HepG2 (cell line): ENCODE results near the gene CNOT8. TPM values are rescaled to one million over a fixed set of nuclear protein-coding genes. Genes with fewer than 3 reads are reported as not detected.

Source experiments
- HOXA7 ChIP-seq: sonication (generic); formaldehyde crosslinking; IDR thresholded peaks from 2 replicates; pipeline ENCODE4 v1.8.1; 2022; ENCODE audit warnings: mild to moderate bottlenecking, missing genetic modification reagents, moderate library complexity
- KLF15 ChIP-seq: sonication (generic); formaldehyde crosslinking; IDR thresholded peaks from 2 replicates; pipeline ENCODE4 v1.8.1; 2023; ENCODE audit warnings: borderline replicate concordance, mild to moderate bottlenecking, inconsistent platforms, missing genetic modification reagents, mixed read lengths
- NPAS2 ChIP-seq: sonication (generic); formaldehyde crosslinking; IDR thresholded peaks from 2 replicates; pipeline ENCODE4 v1.8.0; 2022; ENCODE audit warnings: mild to moderate bottlenecking, missing genetic modification reagents, borderline replicate concordance
- TCF7 ChIP-seq: sonication (generic); IDR thresholded peaks from 2 replicates; pipeline ENCODE4 v1.6.1; 2016; ENCODE audit warnings: antibody characterized with exemption, low read depth
- WIZ ChIP-seq: sonication (generic); formaldehyde crosslinking; IDR thresholded peaks from 2 replicates; pipeline ENCODE4 v1.5.1; 2020; ENCODE audit warnings: mild to moderate bottlenecking, missing genetic modification reagents
- ZNF232 ChIP-seq: sonication (generic); formaldehyde crosslinking; IDR thresholded peaks from 2 replicates; pipeline ENCODE4 v1.4.0; 2020; ENCODE audit warnings: missing genetic modification reagents, borderline replicate concordance
- ZNF530 ChIP-seq: sonication (generic); formaldehyde crosslinking; IDR thresholded peaks from 2 replicates; pipeline ENCODE4 v1.5.0; 2020; ENCODE audit warnings: low read depth, mild to moderate bottlenecking, missing genetic modification reagents
- ZNF7 ChIP-seq: IDR thresholded peaks from 2 replicates; pipeline ENCODE4 v1.6.1; 2016; ENCODE audit warnings: missing biosample characterization, missing genetic modification reagents
- ZSCAN25 ChIP-seq: sonication (generic); formaldehyde crosslinking; IDR thresholded peaks from 2 replicates; pipeline ENCODE4 v1.8.0; 2022; ENCODE audit warnings: mild to moderate bottlenecking, missing genetic modification reagents
- polyA plus RNA-seq, 8 experiments: library from polyadenylated mRNA; depleted of rRNA in 3 of 8; stranded (reverse) in 7 of 8; unstranded in 1 of 8; fragments of >200 nt; fragmentation: Illumina TruSeq in 4 of 8; extraction: Trizol in 4 of 8; gene quantifications; 2 replicates each; pipeline versions ENCODE4 v1.2.1 to v1.2.3, GENCODE V29; 2011 to 2016; ENCODE audit warnings: low read depth in 4 of 8, missing spikeins in 1 of 8, mixed read lengths in 1 of 8; ENCODE audit not compliant: insufficient read depth in 1 of 8
- total RNA-seq, 5 experiments: library from RNA; depleted of rRNA; stranded (reverse); fragments of >200 nt; fragmentation: Illumina TruSeq; extraction: Trizol; gene quantifications; 2 replicates each; pipeline ENCODE4 v1.2.3, GENCODE V29; 2016; ENCODE audit warnings: low read depth in 1 of 5
- TF ChIP-seq, protein P1 (sequence below): sonication (generic); formaldehyde crosslinking; IDR thresholded peaks from 2 replicates; pipeline ENCODE4 v1.4.0; 2020; ENCODE audit warnings: mild to moderate bottlenecking, missing genetic modification reagents
- TF ChIP-seq, protein P2 (sequence below): sonication (generic); formaldehyde crosslinking; IDR thresholded peaks from 2 replicates; pipeline ENCODE4 v1.4.0; 2020; ENCODE audit warnings: missing genetic modification reagents, mild to moderate bottlenecking, borderline replicate concordance
- TF ChIP-seq, protein P3 (sequence below): IDR thresholded peaks from 2 replicates; pipeline ENCODE4 v1.4.0; 2020; ENCODE audit warnings: mild to moderate bottlenecking, missing genetic modification reagents
- TF ChIP-seq, protein P4 (sequence below), 2 experiments: sonication (generic) in 1 of 2; formaldehyde crosslinking in 1 of 2; IDR thresholded peaks; 2 replicates each; pipeline versions ENCODE4 v1.4.0 to v1.6.1; 2018 to 2020; ENCODE audit warnings: missing genetic modification reagents in 2 of 2, borderline replicate concordance in 1 of 2, low read depth in 1 of 2, mild to moderate bottlenecking in 1 of 2, missing biosample characterization in 1 of 2

CNOT8 gene
- total and polyA plus RNA-seq, 2 of the 13 experiments (the other 11 are each of a cell fraction or from before 2014, with no cell fraction given), result 37.1 to 74.9 TPM

DNA sequence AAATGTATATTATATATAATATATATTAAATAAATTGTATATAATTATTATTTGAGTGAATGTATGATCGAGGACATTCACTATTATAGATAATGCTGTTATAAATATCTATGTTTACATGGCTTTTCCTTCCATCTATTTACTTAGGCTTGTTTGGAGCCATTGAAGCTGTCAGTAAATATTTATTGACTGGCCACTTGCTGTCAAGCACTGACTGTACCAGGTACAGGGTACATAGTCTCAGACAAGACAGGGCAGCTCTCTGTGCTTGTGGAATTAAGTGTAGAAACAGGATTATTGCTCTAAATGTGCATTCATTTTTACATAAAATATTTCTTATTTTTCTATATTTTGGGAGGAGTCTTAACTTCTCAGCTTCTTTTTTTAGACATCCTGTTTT is 24.4 kb upstream of the CNOT8 start (continued):
- TF ChIP-seq, protein P1, sequence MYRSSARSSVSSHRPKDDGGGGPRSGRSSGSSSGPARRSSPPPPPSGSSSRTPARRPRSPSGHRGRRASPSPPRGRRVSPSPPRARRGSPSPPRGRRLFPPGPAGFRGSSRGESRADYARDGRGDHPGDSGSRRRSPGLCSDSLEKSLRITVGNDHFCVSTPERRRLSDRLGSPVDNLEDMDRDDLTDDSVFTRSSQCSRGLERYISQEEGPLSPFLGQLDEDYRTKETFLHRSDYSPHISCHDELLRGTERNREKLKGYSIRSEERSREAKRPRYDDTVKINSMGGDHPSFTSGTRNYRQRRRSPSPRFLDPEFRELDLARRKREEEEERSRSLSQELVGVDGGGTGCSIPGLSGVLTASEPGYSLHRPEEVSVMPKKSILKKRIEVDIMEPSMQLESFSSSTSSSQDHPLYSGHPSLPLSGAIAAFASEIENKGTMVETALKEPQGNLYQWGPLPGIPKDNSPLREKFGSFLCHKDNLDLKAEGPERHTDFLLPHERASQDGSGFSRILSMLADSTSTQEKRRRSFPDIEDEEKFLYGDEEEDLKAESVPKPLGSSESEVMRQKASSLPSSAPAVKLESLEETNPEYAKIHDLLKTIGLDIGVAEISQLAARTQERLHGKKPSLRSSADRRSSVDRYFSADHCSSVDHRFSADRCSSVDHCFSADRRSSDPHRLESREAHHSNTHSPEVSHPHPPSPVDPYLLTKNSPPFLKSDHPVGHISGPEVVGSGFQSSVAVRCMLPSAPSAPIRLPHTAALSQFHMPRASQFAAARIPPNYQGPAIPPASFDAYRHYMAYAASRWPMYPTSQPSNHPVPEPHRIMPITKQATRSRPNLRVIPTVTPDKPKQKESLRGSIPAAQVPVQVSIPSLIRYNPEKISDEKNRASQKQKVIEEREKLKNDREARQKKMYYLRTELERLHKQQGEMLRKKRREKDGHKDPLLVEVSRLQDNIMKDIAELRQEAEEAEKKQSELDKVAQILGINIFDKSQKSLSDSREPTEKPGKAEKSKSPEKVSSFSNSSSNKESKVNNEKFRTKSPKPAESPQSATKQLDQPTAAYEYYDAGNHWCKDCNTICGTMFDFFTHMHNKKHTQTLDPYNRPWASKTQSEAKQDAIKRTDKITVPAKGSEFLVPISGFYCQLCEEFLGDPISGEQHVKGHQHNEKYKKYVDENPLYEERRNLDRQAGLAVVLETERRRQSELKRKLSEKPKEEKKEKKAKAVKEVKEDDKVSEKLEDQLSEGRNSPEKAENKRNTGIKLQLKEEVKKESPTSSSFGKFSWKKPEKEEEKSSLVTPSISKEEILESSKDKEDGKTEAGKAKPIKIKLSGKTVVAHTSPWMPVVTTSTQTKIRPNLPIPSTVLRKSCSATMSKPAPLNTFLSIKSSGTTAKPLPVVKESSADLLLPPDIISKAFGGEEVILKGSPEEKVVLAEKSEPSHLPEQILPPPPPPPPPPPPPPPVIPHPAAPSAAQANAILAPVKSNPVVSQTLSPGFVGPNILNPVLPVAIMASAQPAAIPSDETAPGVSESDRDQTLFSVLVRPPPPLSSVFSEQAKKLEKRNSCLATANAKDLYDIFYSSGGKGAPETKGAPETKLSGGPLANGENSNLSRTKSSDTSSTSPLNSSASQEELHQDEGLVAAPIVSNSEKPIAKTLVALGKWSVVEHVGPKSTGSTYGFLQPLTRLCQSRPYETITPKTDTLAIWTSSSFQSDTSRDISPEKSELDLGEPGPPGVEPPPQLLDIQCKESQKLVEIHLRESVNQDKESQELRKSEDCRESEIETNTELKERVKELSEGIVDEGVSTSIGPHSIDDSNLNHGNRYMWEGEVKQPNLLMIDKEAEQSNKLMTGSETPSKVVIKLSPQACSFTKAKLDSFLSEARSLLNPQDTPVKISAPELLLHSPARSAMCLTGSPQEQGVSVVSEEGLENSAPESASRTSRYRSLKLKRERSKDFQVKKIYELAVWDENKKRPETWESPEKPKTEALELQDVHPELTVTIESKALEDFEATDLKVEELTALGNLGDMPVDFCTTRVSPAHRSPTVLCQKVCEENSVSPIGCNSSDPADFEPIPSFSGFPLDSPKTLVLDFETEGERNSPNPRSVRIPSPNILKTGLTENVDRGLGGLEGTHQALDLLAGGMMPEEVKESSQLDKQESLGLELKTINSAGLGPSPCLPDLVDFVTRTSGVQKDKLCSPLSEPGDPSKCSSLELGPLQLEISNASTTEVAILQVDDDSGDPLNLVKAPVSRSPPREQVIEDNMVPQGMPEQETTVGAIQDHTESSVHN (CRISPR knock-in tag), result no peak
- TF ChIP-seq ZNF530 (no peak), ZNF232 (CRISPR knock-in tag) (no peak), KLF15 (CRISPR knock-in tag) (no peak), TCF7 (peak; percentile 65), HOXA7 (CRISPR knock-in tag) (no peak), NPAS2 (no peak), ZNF7 (CRISPR knock-in tag) (no peak), WIZ (CRISPR knock-in tag) (no peak), ZSCAN25 (CRISPR knock-in tag) (no peak)
- TF ChIP-seq, protein P2, sequence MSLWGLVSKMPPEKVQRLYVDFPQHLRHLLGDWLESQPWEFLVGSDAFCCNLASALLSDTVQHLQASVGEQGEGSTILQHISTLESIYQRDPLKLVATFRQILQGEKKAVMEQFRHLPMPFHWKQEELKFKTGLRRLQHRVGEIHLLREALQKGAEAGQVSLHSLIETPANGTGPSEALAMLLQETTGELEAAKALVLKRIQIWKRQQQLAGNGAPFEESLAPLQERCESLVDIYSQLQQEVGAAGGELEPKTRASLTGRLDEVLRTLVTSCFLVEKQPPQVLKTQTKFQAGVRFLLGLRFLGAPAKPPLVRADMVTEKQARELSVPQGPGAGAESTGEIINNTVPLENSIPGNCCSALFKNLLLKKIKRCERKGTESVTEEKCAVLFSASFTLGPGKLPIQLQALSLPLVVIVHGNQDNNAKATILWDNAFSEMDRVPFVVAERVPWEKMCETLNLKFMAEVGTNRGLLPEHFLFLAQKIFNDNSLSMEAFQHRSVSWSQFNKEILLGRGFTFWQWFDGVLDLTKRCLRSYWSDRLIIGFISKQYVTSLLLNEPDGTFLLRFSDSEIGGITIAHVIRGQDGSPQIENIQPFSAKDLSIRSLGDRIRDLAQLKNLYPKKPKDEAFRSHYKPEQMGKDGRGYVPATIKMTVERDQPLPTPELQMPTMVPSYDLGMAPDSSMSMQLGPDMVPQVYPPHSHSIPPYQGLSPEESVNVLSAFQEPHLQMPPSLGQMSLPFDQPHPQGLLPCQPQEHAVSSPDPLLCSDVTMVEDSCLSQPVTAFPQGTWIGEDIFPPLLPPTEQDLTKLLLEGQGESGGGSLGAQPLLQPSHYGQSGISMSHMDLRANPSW (CRISPR knock-in tag), result no peak
- TF ChIP-seq, protein P3, sequence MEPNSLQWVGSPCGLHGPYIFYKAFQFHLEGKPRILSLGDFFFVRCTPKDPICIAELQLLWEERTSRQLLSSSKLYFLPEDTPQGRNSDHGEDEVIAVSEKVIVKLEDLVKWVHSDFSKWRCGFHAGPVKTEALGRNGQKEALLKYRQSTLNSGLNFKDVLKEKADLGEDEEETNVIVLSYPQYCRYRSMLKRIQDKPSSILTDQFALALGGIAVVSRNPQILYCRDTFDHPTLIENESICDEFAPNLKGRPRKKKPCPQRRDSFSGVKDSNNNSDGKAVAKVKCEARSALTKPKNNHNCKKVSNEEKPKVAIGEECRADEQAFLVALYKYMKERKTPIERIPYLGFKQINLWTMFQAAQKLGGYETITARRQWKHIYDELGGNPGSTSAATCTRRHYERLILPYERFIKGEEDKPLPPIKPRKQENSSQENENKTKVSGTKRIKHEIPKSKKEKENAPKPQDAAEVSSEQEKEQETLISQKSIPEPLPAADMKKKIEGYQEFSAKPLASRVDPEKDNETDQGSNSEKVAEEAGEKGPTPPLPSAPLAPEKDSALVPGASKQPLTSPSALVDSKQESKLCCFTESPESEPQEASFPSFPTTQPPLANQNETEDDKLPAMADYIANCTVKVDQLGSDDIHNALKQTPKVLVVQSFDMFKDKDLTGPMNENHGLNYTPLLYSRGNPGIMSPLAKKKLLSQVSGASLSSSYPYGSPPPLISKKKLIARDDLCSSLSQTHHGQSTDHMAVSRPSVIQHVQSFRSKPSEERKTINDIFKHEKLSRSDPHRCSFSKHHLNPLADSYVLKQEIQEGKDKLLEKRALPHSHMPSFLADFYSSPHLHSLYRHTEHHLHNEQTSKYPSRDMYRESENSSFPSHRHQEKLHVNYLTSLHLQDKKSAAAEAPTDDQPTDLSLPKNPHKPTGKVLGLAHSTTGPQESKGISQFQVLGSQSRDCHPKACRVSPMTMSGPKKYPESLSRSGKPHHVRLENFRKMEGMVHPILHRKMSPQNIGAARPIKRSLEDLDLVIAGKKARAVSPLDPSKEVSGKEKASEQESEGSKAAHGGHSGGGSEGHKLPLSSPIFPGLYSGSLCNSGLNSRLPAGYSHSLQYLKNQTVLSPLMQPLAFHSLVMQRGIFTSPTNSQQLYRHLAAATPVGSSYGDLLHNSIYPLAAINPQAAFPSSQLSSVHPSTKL (CRISPR knock-in tag), result peak; percentile 85
- TF ChIP-seq, protein P4, sequence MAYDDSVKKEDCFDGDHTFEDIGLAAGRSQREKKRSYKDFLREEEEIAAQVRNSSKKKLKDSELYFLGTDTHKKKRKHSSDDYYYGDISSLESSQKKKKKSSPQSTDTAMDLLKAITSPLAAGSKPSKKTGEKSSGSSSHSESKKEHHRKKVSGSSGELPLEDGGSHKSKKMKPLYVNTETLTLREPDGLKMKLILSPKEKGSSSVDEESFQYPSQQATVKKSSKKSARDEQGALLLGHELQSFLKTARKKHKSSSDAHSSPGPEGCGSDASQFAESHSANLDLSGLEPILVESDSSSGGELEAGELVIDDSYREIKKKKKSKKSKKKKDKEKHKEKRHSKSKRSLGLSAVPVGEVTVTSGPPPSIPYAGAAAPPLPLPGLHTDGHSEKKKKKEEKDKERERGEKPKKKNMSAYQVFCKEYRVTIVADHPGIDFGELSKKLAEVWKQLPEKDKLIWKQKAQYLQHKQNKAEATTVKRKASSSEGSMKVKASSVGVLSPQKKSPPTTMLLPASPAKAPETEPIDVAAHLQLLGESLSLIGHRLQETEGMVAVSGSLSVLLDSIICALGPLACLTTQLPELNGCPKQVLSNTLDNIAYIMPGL (CRISPR knock-in tag; IDR thresholded peaks at IDR 0.05; ENCODE audit: borderline replicate concordance in 1 of 2, low read depth in 1 of 2), result no peak
